Type B pancreatic cell (in vitro differentiated cells): ENCODE data around the gene GNA12. TPM values are rescaled to one million over a fixed set of nuclear protein-coding genes. Genes with fewer than 3 reads are reported as not detected.

ENCODE experiments used
- DNase-seq: peaks from one replicate; pipeline ENCODE4 v3.0.0; 2021; ENCODE audit warnings: mixed read lengths; ENCODE audit not compliant: unreplicated experiment; ENCODE audit errors: extremely low spot score
- H3K27ac Mint-ChIP-seq: 2 replicates; pipeline ENCODE4 v1.8.0; 2021; ENCODE audit warnings: mild to moderate bottlenecking, mixed read lengths
- H3K27me3 Mint-ChIP-seq: 2 replicates; pipeline ENCODE4 v1.8.0; 2021; ENCODE audit warnings: mixed read lengths
- H3K36me3 Mint-ChIP-seq: 2 replicates; pipeline ENCODE4 v1.8.0; 2021; ENCODE audit warnings: mixed read lengths
- H3K4me1 Mint-ChIP-seq: one replicate; pipeline ENCODE4 v1.8.0; 2021; ENCODE audit warnings: mixed read lengths; ENCODE audit not compliant: unreplicated experiment
- H3K4me3 Mint-ChIP-seq: 2 replicates; pipeline ENCODE4 v1.8.0; 2021; ENCODE audit warnings: mild to moderate bottlenecking, mixed read lengths
- H3K9me3 Mint-ChIP-seq: 2 replicates; pipeline ENCODE4 v1.8.0; 2021; ENCODE audit warnings: mixed read lengths
- CTCF ChIP-seq: fragments of 200-600 bp; sonication (generic); conservative IDR thresholded peaks from 2 replicates; pipeline ENCODE4 v1.5.0; 2021; ENCODE audit warnings: antibody characterized with exemption, mild to moderate bottlenecking
- total RNA-seq: library from RNA; stranded (reverse); gene quantifications from 2 replicates; pipeline ENCODE4 v1.2.1, GENCODE V29; 2021; ENCODE audit warnings: low replicate concordance

The GNA12 gene
- total RNA-seq, 1 donor from 2014 or later, result 46.2 TPM

GRCh38 chr7:2707481-2707880 lies 136.6 kb downstream of the GNA12 start:
- Mint-ChIP-seq H3K9me3 (no peaks in the 10 kb centered on the region), H3K4me1 (peaks cover 6% of the 10 kb centered on the region), H3K27me3 (no peaks in the 10 kb centered on the region), H3K36me3 (no peaks in the 10 kb centered on the region), H3K4me3 (no peak overlapping the region), H3K27ac (no peak overlapping the region)
- no peak for TF ChIP-seq CTCF
- DNase-seq, result no peak

GRCh38 chr7:2706685-2707126 lies 137.4 kb downstream of the GNA12 start:
- Mint-ChIP-seq H3K4me3 (no peak overlapping the region), H3K9me3 (no peaks in the 10 kb centered on the region), H3K4me1 (peaks cover 6% of the 10 kb centered on the region), H3K36me3 (no peaks in the 10 kb centered on the region), H3K27me3 (no peaks in the 10 kb centered on the region), H3K27ac (no peak overlapping the region)
- no peak for DNase-seq
- TF ChIP-seq CTCF, result no peak

- Mint-ChIP-seq H3K27ac (no peak overlapping the region), H3K4me3 (no peak overlapping the region), H3K9me3 (no peaks in the 10 kb centered on the region), H3K4me1 (peaks cover 6% of the 10 kb centered on the region), H3K27me3 (no peaks in the 10 kb centered on the region), H3K36me3 (no peaks in the 10 kb centered on the region)
- DNase-seq, result no peak
- no peak for TF ChIP-seq CTCF
These were observed 138.6 kb downstream of the GNA12 start for GRCh38 chr7:2705371-2706096.

- no peaks in the 10 kb centered on the region for H3K9me3 Mint-ChIP-seq
- TF ChIP-seq CTCF, result no peak
- no peak overlapping the region for H3K4me3 Mint-ChIP-seq
- peak overlapping the region; percentile 2 for H3K27ac Mint-ChIP-seq
- no peak for DNase-seq
- no peaks in the 10 kb centered on the region for H3K27me3 Mint-ChIP-seq
- H3K4me1 Mint-ChIP-seq, result peaks cover 6% of the 10 kb centered on the region
- no peaks in the 10 kb centered on the region for H3K36me3 Mint-ChIP-seq
These were observed 141.5 kb downstream of the GNA12 start for GRCh38 chr7:2702594-2702957.

GRCh38 chr7:2701832-2702593 lies 142.1 kb downstream of the GNA12 start:
- H3K36me3 Mint-ChIP-seq, result no peaks in the 10 kb centered on the region
- H3K27me3 Mint-ChIP-seq, result no peaks in the 10 kb centered on the region
- TF ChIP-seq CTCF, result no peak
- H3K4me3 Mint-ChIP-seq, result no peak overlapping the region
- peaks cover 6% of the 10 kb centered on the region for H3K4me1 Mint-ChIP-seq
- no peaks in the 10 kb centered on the region for H3K9me3 Mint-ChIP-seq
- DNase-seq, result no peak
- peak overlapping the region; percentile 2 for H3K27ac Mint-ChIP-seq
